IPS DF 4.7 (cell line): ENCODE measurements around the gene CFAP141.
"Not testable (repeated sequence)": the region's sequence is repeated elsewhere in the genome, so short reads cannot be mapped to it uniquely, and the experiment has no call there.

Experiments used
- DNase-seq: peaks from one replicate; pipeline ENCODE4 v3.0.0-alpha.2; 2013; ENCODE audit warnings: low spot score; ENCODE audit errors: extremely low read depth

Gene CFAP141

DNA sequence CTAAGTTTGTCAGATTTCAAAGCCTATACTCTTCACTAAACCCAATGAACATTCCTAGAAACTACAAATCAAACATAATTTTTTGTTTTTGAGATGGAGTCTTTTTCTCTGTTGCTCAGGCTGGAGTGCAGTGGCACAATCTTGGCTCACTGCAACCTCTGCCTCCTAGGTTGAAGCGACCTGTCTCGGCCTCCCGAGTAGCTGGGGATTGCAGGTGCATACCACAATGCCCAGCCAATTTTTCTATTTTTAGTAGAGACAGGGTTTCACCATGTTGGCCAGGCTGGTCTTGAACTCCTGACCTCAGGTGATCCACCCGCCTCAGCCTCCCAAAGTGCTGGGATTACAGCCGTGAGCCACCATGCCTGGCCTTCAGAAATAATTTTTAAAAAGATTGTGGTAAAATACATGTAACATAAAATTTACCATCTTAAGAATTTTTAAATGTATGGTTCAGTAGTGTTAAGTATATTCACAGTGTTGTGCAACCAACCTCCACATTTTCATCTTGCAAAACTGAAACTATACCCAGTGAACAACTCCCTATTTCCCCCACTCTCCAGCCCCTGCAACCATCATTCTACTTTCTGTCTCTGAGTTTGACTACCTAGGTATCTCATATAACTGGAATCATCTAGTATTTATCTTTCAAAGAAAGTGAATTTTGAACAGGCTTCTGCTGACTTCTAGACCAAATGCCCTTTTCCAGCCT lies 2.7 kb upstream of the CFAP141 start:
- no peak for DNase-seq

GRCh38 chr1:154207262-154207661 lies 1.1 kb upstream of the CFAP141 start:
- DNase-seq: no peak

- DNase-seq: not testable (repeated sequence)
These were observed 355 bp downstream of the CFAP141 start for GRCh38 chr1:154205778-154206177.

GRCh38 chr1:154199563-154199879 lies 6.6 kb downstream of the CFAP141 start:
- no peak for DNase-seq

DNA sequence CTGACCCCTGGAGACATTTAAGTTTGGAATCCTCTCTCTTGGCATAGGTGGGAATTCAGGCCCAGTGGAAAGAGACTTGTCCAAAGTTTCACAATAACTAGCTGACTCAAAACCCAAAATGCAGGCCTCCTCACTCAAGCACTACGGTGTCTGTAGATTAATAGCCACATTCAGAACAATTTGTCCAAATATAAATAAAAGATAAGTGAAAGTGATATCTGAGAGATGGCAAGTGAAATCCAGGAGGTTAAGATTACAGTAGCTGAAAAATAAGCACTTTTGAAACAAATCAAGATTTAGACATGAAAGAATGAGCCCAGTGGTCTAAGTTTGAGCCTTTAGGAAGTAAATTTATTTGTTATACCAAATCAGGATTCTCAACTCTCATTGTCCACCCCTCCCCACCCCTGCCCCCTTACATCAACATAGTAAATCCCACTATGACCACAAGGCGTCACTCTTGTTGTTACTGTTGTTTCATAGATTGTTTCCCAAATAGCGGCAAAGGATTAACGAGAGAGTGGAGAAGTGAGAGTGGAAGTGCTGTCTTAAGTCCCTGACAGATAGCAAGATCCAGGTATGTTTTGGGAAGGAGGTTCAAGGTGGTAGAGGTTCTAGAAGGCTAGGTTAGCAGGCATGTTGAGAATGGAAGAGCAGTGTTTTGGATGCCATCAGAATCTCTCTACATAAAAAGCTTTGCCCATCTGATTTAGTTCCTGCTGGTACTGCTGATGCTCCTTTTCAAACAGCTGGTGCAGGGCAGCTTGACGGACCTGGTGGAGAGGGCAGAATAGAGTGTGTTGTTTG lies 7.2 kb downstream of the CFAP141 start:
- DNase-seq: no peak

- no peak for DNase-seq
These were observed 12.3 kb downstream of the CFAP141 start for GRCh38 chr1:154193821-154194220.

DNA sequence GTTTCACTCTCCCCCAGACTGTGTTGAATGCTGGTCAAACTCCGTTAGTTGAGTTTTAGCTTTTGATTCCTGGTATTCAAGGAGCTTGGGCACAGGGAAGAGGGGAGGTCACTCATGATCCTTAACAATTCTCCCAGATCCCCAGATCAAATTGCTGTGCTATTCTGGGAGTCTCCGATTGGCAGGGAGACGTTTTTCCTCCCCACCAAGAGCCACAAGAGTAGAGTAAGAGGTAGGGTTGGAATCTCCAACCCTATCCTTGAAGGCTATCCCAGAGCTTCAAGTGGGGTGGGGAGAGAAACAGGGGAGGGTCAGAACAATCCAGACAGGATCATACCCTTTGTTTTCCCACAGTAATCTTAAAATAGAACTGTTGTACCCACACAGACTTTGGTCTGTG lies 13.7 kb downstream of the CFAP141 start:
- DNase-seq: no peak

DNA sequence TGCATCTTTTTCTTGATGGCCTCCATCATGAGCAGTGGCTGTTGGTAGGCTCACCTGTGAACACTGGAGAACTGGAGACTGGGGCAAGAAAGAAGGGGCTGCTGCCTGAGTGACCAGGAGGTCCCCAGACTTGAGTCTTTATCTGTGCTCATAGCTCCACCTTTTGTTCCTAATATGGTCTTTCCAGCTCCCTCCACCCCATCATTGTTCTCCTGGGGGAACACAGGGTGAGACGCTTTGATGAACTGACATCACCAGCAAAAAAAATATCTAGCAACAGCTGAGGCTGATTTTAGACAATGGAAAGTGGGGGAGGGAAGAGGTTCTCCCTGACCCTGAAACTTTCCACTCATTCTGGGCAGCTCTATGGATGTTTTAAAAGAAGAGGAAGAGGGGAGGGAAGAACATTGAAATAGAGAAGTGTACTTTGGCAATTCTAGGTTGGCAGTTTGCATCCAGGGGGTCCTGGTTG lies 14.1 kb downstream of the CFAP141 start, which contains the start of gene TPM3:
TSS of gene TPM3 (minus strand) at position 111 of the 472 bp plus-strand sequence. CDS start at position 29, 82 bp downstream.
- no peak for DNase-seq

DNA sequence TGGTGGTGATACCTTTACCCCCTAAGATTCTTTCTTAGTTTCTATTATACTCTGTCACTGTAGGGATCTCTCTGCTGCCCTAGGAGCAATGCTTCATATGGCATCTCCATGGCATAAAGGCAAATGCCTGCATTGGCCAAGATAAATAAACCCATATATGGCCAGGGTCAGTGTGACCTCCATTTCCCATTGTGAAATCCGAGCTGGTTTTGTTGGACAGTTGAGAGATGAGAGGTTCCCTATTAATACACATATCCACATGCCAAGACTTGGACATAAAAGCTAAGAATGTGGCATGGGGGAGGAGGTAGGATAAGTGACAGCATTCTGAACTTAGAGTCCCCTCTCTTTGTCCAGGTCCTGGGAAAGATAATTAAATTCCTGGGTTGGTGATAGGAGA lies 15.6 kb downstream of the CFAP141 start:
- no peak for DNase-seq

- no peak for DNase-seq
These were observed 19.2 kb downstream of the CFAP141 start for GRCh38 chr1:154186852-154187501.

DNA sequence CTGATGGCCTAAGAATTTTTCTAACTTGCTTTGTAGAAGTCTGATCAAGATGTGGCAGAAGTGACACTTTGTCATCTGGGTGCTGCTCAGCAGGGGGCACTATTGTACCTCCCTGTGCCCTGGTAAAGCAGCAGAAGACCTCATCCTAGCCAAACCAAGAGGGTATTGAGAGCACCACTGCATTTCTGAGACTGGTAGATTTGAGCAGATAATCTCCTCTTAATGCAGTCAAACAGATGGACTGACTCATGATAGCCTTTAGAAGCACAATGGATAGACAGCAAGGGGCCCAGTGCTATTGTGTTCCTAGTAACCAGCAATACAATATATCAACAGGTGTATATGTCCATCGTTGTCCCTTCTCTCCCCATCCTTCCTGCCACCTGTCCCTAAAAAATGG lies 20.0 kb downstream of the CFAP141 start:
- DNase-seq: no peak

DNA sequence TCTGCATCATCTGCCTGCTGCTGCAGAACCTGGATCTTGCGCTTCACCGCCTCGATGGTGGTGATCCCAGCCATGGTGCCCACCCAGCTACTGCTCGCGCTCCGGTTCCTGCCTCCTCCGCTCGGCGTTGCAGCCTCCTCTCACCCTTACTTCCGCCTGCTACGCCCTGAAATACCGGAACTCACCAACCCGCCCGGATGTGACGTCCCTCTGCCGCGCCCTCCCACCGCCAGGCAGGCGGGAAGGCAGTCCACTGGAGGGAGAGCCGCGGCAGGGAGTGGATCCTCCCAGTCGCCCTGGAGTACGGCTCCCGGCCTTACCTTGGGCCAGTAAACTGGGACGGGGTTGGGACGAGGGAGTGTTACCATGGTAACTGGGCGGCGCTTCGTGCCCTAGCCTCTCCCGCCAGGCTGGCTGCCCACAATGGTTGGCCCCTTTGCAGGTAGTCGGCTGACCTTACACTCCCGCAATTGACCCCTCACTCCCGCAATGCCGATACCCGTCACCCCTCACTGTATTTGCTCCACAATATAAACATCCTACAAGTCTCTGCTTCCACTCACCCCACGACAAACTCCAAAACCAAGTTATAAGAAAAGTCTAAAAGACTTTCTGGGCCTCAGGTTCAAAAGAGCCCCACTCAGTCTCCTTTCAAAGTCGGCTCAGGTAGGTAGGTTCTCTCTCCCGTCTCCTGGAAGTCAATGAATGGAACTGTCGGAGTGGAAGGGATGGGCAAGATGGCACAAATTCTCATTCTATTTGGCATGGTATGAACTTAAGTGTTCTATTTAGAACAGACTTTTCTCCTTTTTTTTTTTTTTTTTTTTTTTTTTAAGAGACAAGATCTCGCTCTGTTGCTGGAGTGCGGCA lies 22.9 kb downstream of the CFAP141 start:
- peak; percentile 92 for DNase-seq

DNA sequence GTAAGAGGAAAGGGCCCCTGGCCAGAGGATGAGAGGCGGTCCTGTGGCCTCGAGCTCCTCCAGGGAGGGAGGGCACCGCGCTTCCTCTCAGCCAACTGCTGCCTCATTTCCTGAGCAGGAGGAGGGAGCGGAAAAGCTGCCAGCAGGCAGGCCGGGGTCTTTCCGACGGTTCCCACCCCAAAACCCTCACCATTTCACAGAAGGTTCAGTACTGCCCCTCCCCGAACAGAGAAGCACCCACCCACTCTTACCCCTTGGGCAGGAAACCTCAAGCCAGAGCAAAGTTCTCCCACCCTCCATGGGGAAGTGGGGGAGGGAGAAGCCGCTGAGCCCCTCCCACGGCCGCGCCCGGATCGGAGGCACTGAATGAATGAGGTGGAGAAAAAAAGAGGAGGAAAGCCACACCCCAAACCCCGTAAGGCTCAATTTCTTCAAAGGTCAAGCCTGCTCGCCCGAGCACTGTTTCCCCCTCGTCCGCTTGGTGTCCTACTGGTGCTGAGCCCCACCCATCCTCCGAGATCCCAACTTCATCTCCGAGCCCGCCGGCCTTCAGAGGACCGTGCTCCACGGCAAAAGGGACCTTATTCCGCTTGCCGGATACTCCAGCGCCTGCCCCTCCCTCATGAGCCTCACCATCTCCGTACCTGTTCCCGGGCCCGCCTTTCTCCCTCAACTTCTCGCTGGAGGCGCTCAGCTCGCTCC lies 23.6 kb downstream of the CFAP141 start:
- no peak for DNase-seq

- DNase-seq: no peak
These were observed 24.2 kb downstream of the CFAP141 start for GRCh38 chr1:154181944-154182343.

- no peak for DNase-seq
These were observed 26.0 kb downstream of the CFAP141 start for GRCh38 chr1:154179946-154180687.

DNA sequence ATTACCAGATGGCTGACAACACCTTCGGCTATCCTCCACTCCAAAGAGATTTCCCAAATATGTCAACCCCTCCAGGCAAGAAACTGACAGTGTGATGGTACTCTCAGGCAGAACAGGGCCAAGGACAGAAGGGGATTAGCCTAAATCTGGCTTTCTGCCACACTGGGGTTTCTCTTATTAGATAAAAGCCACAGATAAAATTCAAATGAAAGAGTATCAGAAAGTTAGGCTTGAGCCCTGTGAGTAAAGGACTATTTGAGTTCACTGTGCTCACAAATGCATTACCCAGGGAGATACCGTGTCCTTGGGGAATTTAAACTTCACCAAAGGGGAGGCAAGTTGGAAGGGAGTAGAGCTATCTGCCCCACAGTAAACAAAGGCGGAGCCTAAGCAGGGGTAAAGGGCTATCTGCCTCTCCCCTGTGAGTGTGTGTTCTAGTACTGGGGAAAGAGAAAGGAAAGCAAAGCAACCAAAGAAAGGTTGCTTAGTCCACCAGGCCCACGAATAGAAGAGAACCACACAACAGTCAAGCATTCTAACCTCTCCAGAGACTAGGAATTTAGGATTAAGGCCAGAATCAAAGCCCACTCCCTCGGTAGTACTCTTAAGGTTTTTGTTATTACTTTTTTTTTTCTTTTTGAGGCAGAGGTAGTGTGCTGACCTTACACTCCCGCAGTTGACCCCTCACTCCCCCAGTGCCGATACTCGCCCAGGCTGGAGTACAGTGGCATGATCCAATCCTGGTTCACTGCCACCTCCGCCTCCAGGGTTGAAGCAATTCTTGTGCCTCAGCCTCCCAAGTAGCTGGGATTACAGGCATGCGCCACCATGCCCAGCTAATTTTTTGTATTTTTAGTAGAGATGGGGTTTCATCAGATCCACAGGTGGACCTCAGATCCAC lies 27.0 kb downstream of the CFAP141 start:
- no peak for DNase-seq

DNA sequence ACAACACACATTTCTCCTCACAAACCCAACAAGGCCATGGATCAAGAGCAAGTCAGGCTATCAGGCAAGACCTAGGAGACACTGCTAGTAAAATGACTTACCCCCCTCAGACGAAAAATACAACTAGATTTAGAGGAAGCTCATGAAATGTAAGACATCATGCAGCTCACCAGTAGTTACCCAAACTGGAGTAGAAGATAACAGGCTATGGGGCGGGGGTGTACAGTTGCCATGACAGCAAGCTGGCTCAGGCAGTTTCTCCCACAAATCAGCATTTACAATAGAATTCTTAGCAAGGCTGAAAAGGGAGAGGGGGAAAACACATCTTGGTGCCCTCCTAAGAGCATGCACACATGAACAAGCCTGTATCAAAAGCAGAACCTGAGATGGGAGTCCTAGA lies 28.1 kb downstream of the CFAP141 start:
- DNase-seq: no peak

- DNase-seq: no peak
These were observed 29.8 kb downstream of the CFAP141 start for GRCh38 chr1:154176337-154176736.

DNA sequence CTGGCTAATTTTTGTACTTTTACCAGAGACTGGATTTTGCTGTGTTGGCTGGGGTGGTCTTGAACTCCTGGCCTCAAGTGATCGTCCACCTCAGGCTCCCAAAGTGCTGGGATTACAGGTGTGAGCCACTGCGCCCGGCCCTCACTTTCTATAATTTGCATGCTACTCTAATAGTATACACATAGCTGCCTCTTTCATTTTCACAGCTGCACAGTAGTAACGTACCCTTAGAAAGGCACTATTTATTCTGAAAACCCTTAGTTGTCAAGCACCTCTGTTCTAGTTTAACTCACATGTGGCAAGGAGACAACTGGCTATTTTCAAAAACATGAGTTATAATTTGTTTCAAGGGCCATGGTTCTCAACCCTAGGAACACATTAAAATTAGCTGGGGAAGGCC lies 31.5 kb downstream of the CFAP141 start:
- no peak for DNase-seq
